DMS 273 (cell line): ENCODE results near the gene CELF4.

Experiments
- DNase-seq: peaks from one replicate; lab custom pipeline; 2025; ENCODE audit not compliant: unreplicated experiment; lab: John Stamatoyannopoulos, UW

CELF4 gene

GRCh38 chr18:37497853-37498518 is 67.6 kb downstream of the CELF4 start:
- DNase-seq = no peak

DNA sequence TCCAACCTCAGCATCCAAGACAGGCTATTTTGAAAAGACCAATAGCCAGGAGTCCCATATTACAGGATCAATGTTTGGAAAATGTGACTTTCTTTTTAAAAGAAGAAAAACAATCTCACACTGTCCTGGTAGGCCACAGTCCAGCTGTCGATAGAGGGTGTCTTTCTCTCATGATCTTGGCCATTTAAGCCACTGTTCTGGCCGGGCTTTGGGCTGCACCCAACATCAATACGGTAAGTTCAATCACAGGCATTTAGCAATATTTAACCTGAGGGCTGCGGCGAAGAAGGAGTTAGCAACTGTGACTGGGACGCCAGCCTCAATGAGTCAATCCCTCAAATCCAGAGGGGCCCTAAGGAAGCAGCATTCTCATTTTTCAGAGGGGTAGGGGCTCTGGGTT is 69.0 kb downstream of the CELF4 start:
- no peak for DNase-seq

GRCh38 chr18:37495354-37495753 is 70.2 kb downstream of the CELF4 start:
- no peak for DNase-seq

GRCh38 chr18:37494406-37494805 is 71.2 kb downstream of the CELF4 start:
- no peak for DNase-seq

DNA sequence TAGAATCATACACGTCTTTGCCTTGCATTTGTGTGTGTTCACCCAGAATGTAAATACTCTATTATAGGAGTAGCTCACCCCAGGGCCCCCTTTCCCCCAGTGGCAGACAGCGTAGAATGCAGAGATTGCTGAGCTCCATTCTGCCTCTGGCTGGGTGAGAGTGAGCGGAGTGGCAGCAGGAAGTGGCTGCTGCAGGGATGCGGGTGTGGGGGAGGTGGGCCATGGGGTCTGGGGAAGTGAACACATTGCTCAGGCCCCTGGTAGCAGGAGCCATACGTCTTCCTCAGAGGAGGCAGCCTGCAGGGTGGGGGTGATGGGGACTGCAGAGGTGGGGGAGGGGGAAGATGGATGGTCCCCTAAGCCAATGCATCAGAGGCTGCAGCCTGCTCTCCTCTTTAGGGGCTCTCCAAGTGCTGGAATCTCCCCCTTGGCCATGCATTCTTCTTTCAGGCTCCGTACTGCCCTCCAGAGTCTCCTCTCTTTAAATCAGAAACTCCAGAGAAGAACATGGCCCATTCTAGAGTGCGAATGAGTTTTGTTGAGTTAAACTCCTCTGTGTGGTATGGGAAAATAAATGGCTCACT is 72.2 kb downstream of the CELF4 start:
- DNase-seq = no peak

DNA sequence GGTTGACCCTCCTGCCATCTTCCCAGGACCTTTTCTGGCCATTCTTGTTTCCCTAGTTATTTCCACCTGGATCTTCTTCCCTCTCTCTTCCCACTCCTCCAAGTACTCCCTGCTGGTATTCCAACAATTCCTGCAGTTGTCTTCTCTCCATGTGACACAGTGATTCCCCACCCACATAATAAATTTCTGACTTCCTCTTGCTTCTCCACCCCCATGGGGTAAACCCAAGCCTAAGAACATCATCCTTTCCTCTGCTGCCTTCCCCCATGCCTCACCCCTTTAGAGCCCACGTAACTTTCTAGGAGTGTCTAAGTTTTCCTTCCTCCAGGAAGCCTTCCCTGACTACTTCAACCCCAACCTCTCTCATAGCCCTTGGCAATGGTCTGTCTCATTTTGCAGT is 72.6 kb downstream of the CELF4 start:
- no peak for DNase-seq

DNA sequence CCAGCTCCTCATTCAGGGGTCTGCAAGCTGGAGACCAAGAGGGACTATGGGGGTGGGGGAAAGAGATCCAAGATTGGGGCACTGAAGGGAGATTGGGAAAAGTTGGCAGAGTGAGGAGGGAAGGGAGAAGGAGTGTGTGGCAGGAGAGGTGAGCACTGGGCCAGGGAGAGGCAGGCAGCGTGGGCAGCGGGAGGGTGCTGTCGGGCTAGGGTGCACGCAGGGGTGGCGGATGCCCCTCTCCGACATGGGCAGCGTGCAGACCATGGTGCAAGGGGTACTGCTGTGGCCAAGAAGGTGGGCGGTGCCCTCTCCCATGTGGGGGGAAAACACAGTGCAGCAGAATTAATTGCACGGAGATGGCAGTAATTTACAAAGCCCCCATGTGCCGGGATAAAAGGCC is 74.1 kb downstream of the CELF4 start:
- DNase-seq = no peak

- no peak for DNase-seq
Measured at GRCh38 chr18:37489998-37490397, 75.6 kb downstream of the CELF4 start.

DNA sequence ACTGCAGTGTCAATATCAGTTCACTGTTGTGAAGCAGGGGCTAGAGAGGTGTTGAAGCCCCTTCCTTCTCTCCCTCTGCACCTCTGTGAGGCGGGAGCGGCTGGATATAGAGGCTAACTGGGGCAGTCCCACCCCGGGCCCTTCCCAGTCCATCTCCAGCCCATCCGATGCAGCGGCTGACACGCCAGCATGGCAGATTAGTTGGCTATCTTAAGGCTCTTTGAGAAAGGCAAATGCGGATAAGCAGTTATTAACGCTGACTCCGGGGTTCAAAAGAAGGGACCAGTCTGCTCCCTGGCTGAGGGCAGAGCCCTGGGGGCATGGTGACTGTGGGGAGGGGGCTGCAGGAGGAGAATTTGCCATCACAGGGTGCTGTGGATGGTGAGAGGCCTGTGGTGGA is 76.6 kb downstream of the CELF4 start:
- no peak for DNase-seq

GRCh38 chr18:37487400-37487867 is 78.2 kb downstream of the CELF4 start:
- DNase-seq = no peak

DNA sequence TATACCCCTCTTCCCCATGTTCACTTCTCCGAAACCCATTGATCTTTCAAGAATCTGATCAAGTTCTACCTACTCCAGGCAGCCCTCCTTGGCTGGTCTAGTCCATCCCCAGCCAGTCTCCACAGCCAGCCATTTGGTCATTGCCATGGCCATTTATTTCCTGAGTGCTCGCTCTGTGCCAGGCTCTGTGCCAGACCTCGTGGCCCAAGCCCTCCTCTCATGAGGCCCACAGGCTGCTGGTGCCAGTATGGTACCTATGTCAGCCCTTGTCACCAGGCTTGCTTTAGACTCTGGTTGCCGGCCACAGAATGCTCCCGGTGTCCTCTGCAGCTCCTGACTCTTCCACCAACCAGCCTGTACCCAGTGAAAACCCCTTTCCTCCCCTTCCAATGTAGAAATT is 78.8 kb downstream of the CELF4 start:
- no peak for DNase-seq

DNA sequence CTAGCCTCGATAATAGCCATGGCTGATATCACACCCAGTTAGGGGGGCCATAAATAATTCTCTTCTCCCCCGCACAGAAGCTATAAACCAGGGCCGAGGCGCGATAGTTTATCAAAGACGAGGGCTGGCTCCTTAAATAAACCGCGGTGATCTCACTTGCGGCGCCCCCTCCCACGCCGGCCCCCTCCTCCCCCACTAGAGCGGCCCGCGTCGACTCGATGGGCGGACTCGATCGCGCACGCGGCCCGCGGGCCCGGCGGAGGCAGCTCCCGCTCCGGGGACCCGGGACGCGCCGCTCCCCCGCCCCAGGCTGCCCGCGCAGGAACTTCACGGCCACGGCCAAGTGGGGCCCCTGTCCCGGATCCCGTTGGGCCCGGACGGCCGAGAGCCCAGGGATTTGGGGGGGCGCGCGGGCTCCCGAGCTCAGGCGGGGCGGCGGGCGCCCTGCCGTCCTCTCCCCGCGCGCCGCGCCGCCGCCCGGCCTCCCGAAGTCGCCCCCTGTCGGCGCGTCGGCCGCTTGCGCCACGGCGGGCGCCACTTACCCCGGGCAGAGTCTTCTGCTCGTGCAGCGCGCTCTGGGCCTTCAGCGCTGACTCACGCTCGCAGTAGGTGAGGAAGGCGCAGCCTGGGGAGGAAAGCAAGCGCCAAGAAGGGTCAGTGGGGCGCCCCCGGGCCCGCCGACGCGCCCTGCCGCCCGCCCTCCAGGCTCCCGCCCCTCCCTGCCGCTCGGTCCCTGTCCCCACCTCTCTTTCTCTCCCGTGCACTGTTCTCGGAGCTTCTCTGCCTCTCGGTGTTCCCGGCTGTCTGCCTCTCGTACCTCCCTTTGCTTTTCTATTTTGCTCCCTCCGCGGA is 80.4 kb downstream of the CELF4 start:
- DNase-seq = peak; percentile 87

GRCh38 chr18:37483984-37484819 is 81.4 kb downstream of the CELF4 start:
- DNase-seq = no peak

- peak; percentile 55 for DNase-seq
Measured at GRCh38 chr18:37483221-37483971, 82.2 kb downstream of the CELF4 start.

- no peak for DNase-seq
Measured at GRCh38 chr18:37482433-37482832, 83.2 kb downstream of the CELF4 start.

DNA sequence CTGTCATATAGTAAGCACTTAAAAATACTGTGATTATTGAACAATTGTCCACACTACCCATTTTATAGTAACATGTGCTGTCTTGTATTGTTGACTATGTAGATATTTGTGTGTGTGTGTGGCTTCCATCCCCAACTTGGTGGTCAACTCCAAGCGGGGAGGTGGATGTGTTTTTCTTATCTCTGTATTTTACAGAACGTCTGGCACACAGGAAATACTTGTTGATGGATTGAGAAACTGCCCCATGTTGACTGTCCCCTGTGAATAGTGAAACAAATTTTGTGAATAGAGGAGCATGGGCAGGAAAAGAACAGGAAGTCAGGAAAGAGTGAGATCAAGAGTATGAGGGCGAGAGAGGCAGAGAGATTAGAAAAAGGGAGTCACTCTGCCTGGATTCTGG is 83.6 kb downstream of the CELF4 start:
- DNase-seq = no peak

GRCh38 chr18:37481491-37481890 is 84.1 kb downstream of the CELF4 start:
- no peak for DNase-seq

GRCh38 chr18:37481072-37481471 is 84.5 kb downstream of the CELF4 start:
- DNase-seq = no peak

GRCh38 chr18:37476611-37477295 is 88.8 kb downstream of the CELF4 start:
- no peak for DNase-seq

DNA sequence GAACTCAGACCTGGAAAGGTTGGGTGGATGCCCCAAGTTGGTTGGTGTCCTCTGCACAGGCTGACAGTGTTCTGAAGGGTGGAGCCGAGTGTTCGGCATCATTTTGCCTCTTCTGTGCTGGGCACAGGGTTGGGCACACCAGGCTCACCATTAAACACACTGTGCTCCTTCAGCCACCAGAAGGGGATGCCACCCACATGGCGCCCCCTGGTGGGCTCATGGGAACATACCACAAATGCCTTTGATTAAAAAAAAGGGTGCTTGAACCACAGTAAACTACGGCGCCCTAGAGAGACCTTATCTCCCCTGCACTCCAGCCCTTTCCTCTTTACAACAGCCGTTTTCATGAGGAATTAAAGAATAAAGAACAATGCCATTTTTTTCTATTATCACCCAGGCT is 89.4 kb downstream of the CELF4 start:
- DNase-seq = peak; percentile 73
